HuH-7.5 (cell line): ENCODE results near the gene ATP10A.
"Not testable (repeated sequence)": the region's sequence is repeated elsewhere in the genome, so short reads cannot be mapped to it uniquely, and the experiment has no call there.

Source experiments
- DNase-seq: peaks from one replicate; pipeline ENCODE4 v3.0.0; 2011; ENCODE audit warnings: low spot score

ATP10A gene

DNA sequence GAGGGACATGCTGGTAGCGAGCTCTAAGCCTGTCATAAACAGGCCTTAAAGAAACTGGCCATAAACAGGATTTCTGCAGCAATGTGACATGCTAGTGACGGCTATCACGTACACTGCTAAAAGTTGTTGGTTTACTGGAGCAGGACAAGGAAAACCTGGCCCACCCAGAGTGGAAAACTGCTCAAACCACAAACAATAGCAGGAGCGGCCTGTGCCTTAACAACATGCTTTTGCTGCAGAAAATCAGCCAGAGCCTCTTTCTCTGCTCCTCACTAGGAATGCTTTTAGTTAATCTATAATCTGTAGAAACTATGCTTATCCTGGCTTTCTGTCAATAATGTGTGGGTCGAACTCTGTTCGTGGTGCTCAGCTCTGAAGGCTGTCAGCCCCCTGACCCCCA lies 221.4 kb downstream of the ATP10A start:
- no peak for DNase-seq

DNA sequence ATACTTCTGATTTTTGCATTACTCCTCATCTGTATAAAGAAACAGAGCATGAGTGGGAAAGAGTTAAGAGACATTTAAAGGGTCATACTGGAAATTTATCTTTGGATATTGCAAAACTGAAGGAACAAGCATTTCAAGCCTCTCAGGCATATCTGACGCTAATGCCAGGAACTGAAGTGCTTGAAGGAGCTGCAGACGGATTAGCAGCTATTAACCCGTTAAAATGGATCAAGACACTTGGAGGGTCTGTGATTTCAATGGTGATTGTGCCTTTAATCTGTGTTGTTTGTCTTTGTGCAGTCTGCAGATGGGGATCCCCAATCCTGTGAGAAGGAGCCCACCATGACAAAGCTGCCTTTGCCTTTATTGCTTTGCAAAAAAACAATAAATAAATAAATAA lies 221.8 kb downstream of the ATP10A start:
- no peak for DNase-seq

DNA sequence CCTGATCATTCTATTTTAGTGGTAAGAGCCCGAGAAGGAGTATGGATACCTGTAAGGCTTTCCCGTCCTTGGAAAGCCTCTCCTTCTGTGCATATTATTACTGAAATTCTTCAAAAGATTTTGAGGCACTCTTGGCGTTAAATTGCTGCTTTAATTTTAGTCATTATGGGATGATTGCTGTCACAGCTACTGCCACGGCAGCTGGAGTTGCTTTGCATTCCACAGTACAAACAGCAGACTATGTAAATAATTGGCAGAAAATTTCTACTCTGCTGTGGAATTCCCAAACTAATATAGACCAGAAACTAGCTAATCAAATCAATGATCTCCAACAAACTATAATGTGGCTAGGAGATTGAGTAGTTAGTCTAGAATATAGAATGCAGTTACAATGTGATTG lies 222.2 kb downstream of the ATP10A start:
- DNase-seq = not testable (repeated sequence)

- DNase-seq = no peak
Measured at GRCh38 chr15:25640381-25640780, 222.7 kb downstream of the ATP10A start.

DNA sequence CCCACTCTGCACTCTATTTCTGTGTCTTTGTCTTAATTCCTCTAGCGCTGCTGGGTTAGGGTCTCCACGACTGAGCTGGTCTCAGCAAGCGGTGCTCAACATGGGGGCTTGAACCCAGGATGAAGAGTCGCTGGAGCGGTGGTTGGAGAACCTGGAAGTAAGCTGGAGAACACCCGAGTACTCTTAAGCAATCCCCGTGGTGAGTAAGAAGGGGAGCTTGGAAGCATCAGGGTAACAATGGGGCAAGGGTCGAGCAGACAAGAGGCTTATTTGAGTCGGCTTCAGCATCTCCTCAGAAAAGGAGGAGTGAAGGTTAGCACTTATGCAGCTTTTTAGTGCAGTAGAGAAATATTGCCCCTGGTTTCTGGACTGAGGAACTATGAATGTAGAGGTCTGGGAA lies 226.6 kb downstream of the ATP10A start:
- DNase-seq = not testable (repeated sequence)

DNA sequence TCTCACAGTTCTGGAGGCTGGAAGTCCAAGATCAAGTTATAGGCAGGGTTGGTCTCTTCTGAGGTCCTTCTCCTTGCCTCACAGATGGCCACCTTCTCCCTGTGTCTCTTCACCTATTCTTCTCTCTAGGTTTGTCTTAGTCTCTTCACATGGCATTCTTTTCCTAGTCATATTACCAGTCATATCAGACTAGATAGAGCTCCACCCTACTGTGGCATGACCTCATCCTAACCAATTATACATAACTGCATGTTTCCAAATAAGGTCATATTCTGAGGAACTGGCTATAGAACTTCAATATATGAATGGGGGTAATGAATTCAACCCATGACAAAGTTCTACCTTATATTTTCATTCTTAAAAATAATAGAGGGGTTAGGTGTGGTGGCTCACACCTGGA lies 227.9 kb downstream of the ATP10A start:
- DNase-seq = no peak

- DNase-seq = no peak
Measured at GRCh38 chr15:25633862-25634261, 229.3 kb downstream of the ATP10A start.

DNA sequence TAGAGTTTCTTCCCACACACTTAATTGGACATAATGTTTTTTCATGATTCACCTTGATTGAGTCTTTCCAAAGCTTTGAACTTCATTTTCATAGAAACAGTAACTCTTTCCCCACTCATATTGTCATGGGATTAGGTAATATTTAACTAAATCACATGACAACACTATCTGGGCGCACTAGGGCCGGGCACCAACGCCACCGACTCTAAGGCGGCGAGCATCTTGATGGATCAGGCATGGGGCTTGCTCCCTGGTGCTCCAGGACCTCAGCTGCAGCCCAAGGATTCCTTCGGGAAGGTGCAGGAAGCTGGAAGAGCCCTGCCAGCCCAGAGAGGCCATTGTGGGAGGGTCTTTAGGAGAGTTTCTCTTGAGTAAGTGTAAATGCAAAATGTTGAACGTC lies 231.2 kb downstream of the ATP10A start:
- DNase-seq = no peak
